Endothelial cell of umbilical vein (primary cell): Measurements from ENCODE around the gene SEMG2. TPM values are rescaled to one million over a fixed set of nuclear protein-coding genes. Genes with fewer than 3 reads are reported as not detected.

ENCODE experiments used
- BruUV-seq: library from RNA; stranded (reverse); fragments of 400-500 nt; replicated peaks from 2 replicates; lab custom pipeline; 2021; lab: Mats Ljungman, UMichigan
- CTCF ChIA-PET: fragments of 300-600, 350-600 bp; sonication (Branson Sonifier 250); formaldehyde crosslinking; loops from one replicate; lab custom pipeline; 2021; ENCODE audit warnings: antibody characterized with exemption, inconsistent platforms; lab: Charles Lee
- POLR2A ChIA-PET: fragments of 300-600, 350-600 bp; sonication (Branson Sonifier 250); formaldehyde crosslinking; loops from one replicate; lab custom pipeline; 2021; ENCODE audit warnings: antibody characterized with exemption, inconsistent platforms; lab: Charles Lee
- DNase-seq: peaks from one replicate; pipeline ENCODE4 v3.0.0-alpha.2; 2011; ENCODE audit warnings: low read depth, low spot score
- FAIRE-seq: peaks from 2 replicates; lab custom pipeline; 2011; peaks lifted over from hg19 to GRCh38; lab: Jason Lieb, UNC
- H2AFZ ChIP-seq: 2 replicates; pipeline ENCODE4 v1.6.0; 2012; ENCODE audit warnings: low read depth, low read length, control low read depth, inconsistent platforms
- H3K27ac ChIP-seq: 2 replicates; pipeline ENCODE4 v1.5.1; 2011; ENCODE audit warnings: low read depth, mild to moderate bottlenecking, control low read depth, low read length, moderate library complexity; ENCODE audit not compliant: insufficient read depth
- H3K27me3 ChIP-seq, 2 experiments: 2 replicates each; pipeline versions ENCODE4 v1.6.0 to v1.6.1; 2011; ENCODE audit warnings: low read length in 2 of 2, mixed read lengths in 1 of 2; ENCODE audit not compliant: control insufficient read depth in 2 of 2, insufficient read depth in 2 of 2
- H3K36me3 ChIP-seq, 2 experiments: 2 replicates in 1 of 2; 3 replicates in 1 of 2; pipeline ENCODE4 v1.5.1; 2011; ENCODE audit warnings: low read length in 2 of 2, mild to moderate bottlenecking in 1 of 2, moderate library complexity in 1 of 2; ENCODE audit not compliant: control insufficient read depth in 2 of 2, insufficient read depth in 2 of 2; ENCODE audit errors: extremely low read depth in 1 of 2
- H3K4me1 ChIP-seq: 3 replicates; pipeline ENCODE4 v1.5.1; 2011; ENCODE audit warnings: mild to moderate bottlenecking, low read length; ENCODE audit not compliant: control insufficient read depth, insufficient read depth; ENCODE audit errors: extremely low read depth
- H3K4me2 ChIP-seq: 2 replicates; pipeline ENCODE4 v1.6.1; 2011; ENCODE audit warnings: low read length, control low read depth, mixed read lengths; ENCODE audit not compliant: insufficient read depth
- H3K4me3 ChIP-seq, 3 experiments: fragments of 200-600 bp in 1 of 3; sonication (generic), shearing (Covaris generic) in 1 of 3; replicated peaks in 1 of 3; 2 replicates each; pipeline ENCODE4 v1.5.1; 2011 to 2016; ENCODE audit warnings: control low read depth in 3 of 3, low read length in 3 of 3, mild to moderate bottlenecking in 2 of 3, inconsistent platforms in 1 of 3, low read depth in 1 of 3, moderate library complexity in 1 of 3; ENCODE audit not compliant: insufficient read depth in 1 of 3
- H3K79me2 ChIP-seq: 2 replicates; pipeline ENCODE4 v1.6.0; 2012; ENCODE audit warnings: low read length, inconsistent platforms; ENCODE audit not compliant: control insufficient read depth, insufficient read depth
- H3K9ac ChIP-seq: replicated peaks from 2 replicates; pipeline ENCODE3; 2011; ENCODE audit warnings: low read length, control low read depth; ENCODE audit not compliant: insufficient read depth; ENCODE audit errors: extremely low read depth
- H3K9me1 ChIP-seq: replicated peaks from 3 replicates; pipeline ENCODE4 v1.6.0; 2011; ENCODE audit warnings: mild to moderate bottlenecking, low read length; ENCODE audit not compliant: control insufficient read depth, insufficient read depth; ENCODE audit errors: extremely low read depth
- H3K9me3 ChIP-seq: replicated peaks from 2 replicates; pipeline ENCODE4 v1.5.1; 2012; ENCODE audit warnings: low read length, inconsistent platforms; ENCODE audit not compliant: control insufficient read depth, insufficient read depth
- H4K20me1 ChIP-seq: replicated peaks from 2 replicates; pipeline ENCODE3; 2011; ENCODE audit warnings: mild to moderate bottlenecking, low read length; ENCODE audit not compliant: control insufficient read depth, insufficient read depth; ENCODE audit errors: extremely low read depth
- EZH2 ChIP-seq: IDR thresholded peaks from 2 replicates; pipeline ENCODE4 v1.6.1; 2012; ENCODE audit warnings: borderline replicate concordance, low read depth, mild to moderate bottlenecking, moderate library complexity, low read length, inconsistent platforms; ENCODE audit not compliant: severe bottlenecking
- FOS ChIP-seq: IDR thresholded peaks from 2 replicates; pipeline ENCODE4 v1.6.1; 2011; ENCODE audit warnings: mild to moderate bottlenecking, low read length, moderate library complexity, borderline replicate concordance; ENCODE audit not compliant: insufficient read depth
- GATA2 ChIP-seq: IDR thresholded peaks from 2 replicates; pipeline ENCODE4 v1.7.0; 2011; ENCODE audit warnings: low read depth, mild to moderate bottlenecking, moderate library complexity, mixed read lengths, low read length; ENCODE audit not compliant: insufficient read length, insufficient read depth
- JUN ChIP-seq: IDR thresholded peaks from 2 replicates; pipeline ENCODE4 v1.6.1; 2011; ENCODE audit warnings: borderline replicate concordance, low read depth; ENCODE audit not compliant: insufficient read length, insufficient read depth
- MYC ChIP-seq: IDR thresholded peaks from one replicate; pipeline ENCODE4 v1.6.1; 2011; ENCODE audit warnings: mild to moderate bottlenecking, low read depth, low read length
- POLR2A ChIP-seq: IDR thresholded peaks from 2 replicates; pipeline ENCODE4 v1.6.1; 2012; ENCODE audit warnings: low read depth, mild to moderate bottlenecking, control low read depth, low read length
- POLR2AphosphoS5 ChIP-seq: IDR thresholded peaks from 2 replicates; pipeline ENCODE4 v1.6.1; 2012; ENCODE audit warnings: low read depth, mild to moderate bottlenecking, control low read depth, low read length, moderate library complexity; ENCODE audit not compliant: insufficient read depth
- dilution Hi-C: fragments of 300-500 bp; cut with MboI; formaldehyde crosslinking; loops from one replicate; pipeline ENCODE4 v1.15.0; 2019; ENCODE audit warnings: low sequenced_read_pairs; ENCODE audit not compliant: extremely low pct_ligation_motif_present
- intact Hi-C: fragments of 100-400 bp; cut with micrococcal nuclease; formaldehyde crosslinking; loops from one replicate; pipeline ENCODE4 v1.10.0; 2022
- polyA plus RNA-seq, 4 experiments: library from polyadenylated mRNA; depleted of rRNA in 3 of 4; stranded (reverse) in 3 of 4; unstranded in 1 of 4; fragments of >200 nt; gene quantifications; 2 replicates each; pipeline versions ENCODE4 v1.2.1 to v1.2.3, GENCODE V29; 2011 to 2012; ENCODE audit warnings: missing spikeins in 1 of 4
- total RNA-seq: library from RNA; stranded (reverse); gene quantifications from 2 replicates; pipeline ENCODE4 v1.2.3, GENCODE V29; 2021
- TF ChIP-seq, protein P1 (sequence below), 2 donors: IDR thresholded peaks; 1 replicate in 1 of 2; 2 replicates in 1 of 2; pipeline ENCODE4 v1.5.1; 2011; ENCODE audit warnings: low read length in 2 of 2, mild to moderate bottlenecking in 2 of 2, moderate library complexity in 2 of 2, control low read depth in 1 of 2, inconsistent platforms in 1 of 2, low read depth in 1 of 2; ENCODE audit not compliant: insufficient read depth in 1 of 2; ENCODE audit errors: extremely low read depth in 1 of 2
- TF ChIP-seq, protein P2 (sequence below): IDR thresholded peaks from 2 replicates; pipeline ENCODE4 v1.6.1; 2011; ENCODE audit not compliant: insufficient read depth, insufficient read length

The SEMG2 gene
- total and polyA plus RNA-seq, 2 donors (not counting 3 experiments of a cell fraction or from before 2014, with no cell fraction given), result not detected

DNA sequence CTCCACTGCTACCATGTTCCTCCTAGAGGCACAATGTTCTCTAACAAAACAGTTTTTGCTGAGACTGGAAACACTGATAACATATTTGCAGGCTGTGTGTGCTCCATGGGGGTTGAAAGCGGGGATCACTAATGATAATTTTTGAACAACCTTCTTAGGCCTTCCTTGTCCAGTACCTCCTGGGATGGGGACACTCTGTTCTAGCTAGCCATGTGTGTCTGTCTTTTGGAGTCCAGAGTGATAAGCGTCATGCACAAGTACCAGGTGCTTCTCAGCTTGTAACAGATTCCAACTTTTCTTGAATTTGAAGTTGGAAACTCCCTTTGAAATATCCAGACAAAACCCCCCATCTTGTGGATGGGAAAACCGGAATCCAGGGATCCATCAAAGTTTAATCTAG, 31.3 kb upstream of the SEMG2 start:
- Histone ChIP-seq H3K79me2 (no peaks in the 10 kb centered on the region), H4K20me1 (no peaks in the 10 kb centered on the region), H3K9me1 (no peaks in the 10 kb centered on the region), H3K27me3 (peaks cover 2 to 5% of the 10 kb centered on the region in 2 experiments), H3K4me1 (no peaks in the 10 kb centered on the region), H3K36me3 (no peaks in the 10 kb centered on the region), H2AFZ (no peak overlapping the region), H3K9me3 (no peaks in the 10 kb centered on the region), H3K4me2 (no peak overlapping the region), H3K27ac (no peak overlapping the region), H3K4me3 (no peak overlapping the region), H3K9ac (no peak overlapping the region)
- dilution Hi-C loops, result no loop called here
- BruUV-seq, result no TSS peak
- DNase-seq (no peak), FAIRE-seq (no peak)
- TF ChIP-seq JUN (no peak), POLR2AphosphoS5 (no peak), POLR2A (no peak), FOS (no peak), MYC (no peak), EZH2 (no peak), GATA2 (no peak)
- TF ChIP-seq, protein P1, sequence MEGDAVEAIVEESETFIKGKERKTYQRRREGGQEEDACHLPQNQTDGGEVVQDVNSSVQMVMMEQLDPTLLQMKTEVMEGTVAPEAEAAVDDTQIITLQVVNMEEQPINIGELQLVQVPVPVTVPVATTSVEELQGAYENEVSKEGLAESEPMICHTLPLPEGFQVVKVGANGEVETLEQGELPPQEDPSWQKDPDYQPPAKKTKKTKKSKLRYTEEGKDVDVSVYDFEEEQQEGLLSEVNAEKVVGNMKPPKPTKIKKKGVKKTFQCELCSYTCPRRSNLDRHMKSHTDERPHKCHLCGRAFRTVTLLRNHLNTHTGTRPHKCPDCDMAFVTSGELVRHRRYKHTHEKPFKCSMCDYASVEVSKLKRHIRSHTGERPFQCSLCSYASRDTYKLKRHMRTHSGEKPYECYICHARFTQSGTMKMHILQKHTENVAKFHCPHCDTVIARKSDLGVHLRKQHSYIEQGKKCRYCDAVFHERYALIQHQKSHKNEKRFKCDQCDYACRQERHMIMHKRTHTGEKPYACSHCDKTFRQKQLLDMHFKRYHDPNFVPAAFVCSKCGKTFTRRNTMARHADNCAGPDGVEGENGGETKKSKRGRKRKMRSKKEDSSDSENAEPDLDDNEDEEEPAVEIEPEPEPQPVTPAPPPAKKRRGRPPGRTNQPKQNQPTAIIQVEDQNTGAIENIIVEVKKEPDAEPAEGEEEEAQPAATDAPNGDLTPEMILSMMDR (IDR thresholded peaks at IDR 0.05; ENCODE audit: extremely low read depth in 1 of 2, insufficient read depth in 1 of 2, low read depth in 1 of 2, low read length in 2 of 2), result no peak
- TF ChIP-seq, protein P2, sequence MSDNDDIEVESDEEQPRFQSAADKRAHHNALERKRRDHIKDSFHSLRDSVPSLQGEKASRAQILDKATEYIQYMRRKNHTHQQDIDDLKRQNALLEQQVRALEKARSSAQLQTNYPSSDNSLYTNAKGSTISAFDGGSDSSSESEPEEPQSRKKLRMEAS, result no peak
- POLR2A ChIA-PET, result no interaction called here
- intact Hi-C loops, result no loop called here
- CTCF ChIA-PET, result no interaction called here
